ENCODE measurements around the gene EPS8.

EPS8 gene

GRCh38 chr12:15709551-15709950, 79.6 kb downstream of the EPS8 start:
- DNase-seq (ENCODE audit: insufficient read length, low spot score), result no peak
- TF ChIP-seq POLR2A (IDR thresholded peaks at IDR 0.05; ENCODE audit: low read depth, low read length), result no peak
- peak; percentile 43 for FAIRE-seq

- no peak for TF ChIP-seq POLR2A (IDR thresholded peaks at IDR 0.05; ENCODE audit: low read depth, low read length)
- DNase-seq (ENCODE audit: insufficient read length, low spot score) (no peak), FAIRE-seq (no peak)
These were observed 80.7 kb downstream of the EPS8 start for GRCh38 chr12:15708396-15709076.

- peak; percentile 45 for FAIRE-seq
- DNase-seq (ENCODE audit: insufficient read length, low spot score), result no peak
- TF ChIP-seq POLR2A (IDR thresholded peaks at IDR 0.05; ENCODE audit: low read depth, low read length), result no peak
These were observed 81.5 kb downstream of the EPS8 start for GRCh38 chr12:15707516-15708199.

- DNase-seq (ENCODE audit: insufficient read length, low spot score) (no peak), FAIRE-seq (no peak)
- no peak for TF ChIP-seq POLR2A (IDR thresholded peaks at IDR 0.05; ENCODE audit: low read depth, low read length)
These were observed 83.0 kb downstream of the EPS8 start for GRCh38 chr12:15706010-15706676.

GRCh38 chr12:15705606-15706005, 83.6 kb downstream of the EPS8 start:
- no peak for TF ChIP-seq POLR2A (IDR thresholded peaks at IDR 0.05; ENCODE audit: low read depth, low read length)
- FAIRE-seq (peak; percentile 60), DNase-seq (ENCODE audit: insufficient read length, low spot score) (no peak)

- TF ChIP-seq POLR2A (IDR thresholded peaks at IDR 0.05; ENCODE audit: low read depth, low read length), result no peak
- DNase-seq (ENCODE audit: insufficient read length, low spot score) (no peak), FAIRE-seq (no peak)
These were observed 86.9 kb downstream of the EPS8 start for GRCh38 chr12:15702276-15702675.

- no peak for TF ChIP-seq POLR2A (IDR thresholded peaks at IDR 0.05; ENCODE audit: low read depth, low read length)
- FAIRE-seq (peak; percentile 85), DNase-seq (ENCODE audit: insufficient read length, low spot score) (no peak)
These were observed 87.5 kb downstream of the EPS8 start for GRCh38 chr12:15701631-15702156.

- FAIRE-seq (peak; percentile 94), DNase-seq (ENCODE audit: insufficient read length, low spot score) (no peak)
- TF ChIP-seq POLR2A (IDR thresholded peaks at IDR 0.05; ENCODE audit: low read depth, low read length), result no peak
These were observed 88.0 kb downstream of the EPS8 start for GRCh38 chr12:15701206-15701605.

- DNase-seq (ENCODE audit: insufficient read length, low spot score), result peak; percentile 12
- no peak for TF ChIP-seq POLR2A (IDR thresholded peaks at IDR 0.05; ENCODE audit: low read depth, low read length)
- FAIRE-seq, result peak; percentile 98
These were observed 88.6 kb downstream of the EPS8 start for GRCh38 chr12:15700595-15700994.

GRCh38 chr12:15699886-15700285, 89.3 kb downstream of the EPS8 start:
- TF ChIP-seq POLR2A (IDR thresholded peaks at IDR 0.05; ENCODE audit: low read depth, low read length), result no peak
- DNase-seq (ENCODE audit: insufficient read length, low spot score) (no peak), FAIRE-seq (peak; percentile 87)

- FAIRE-seq (peak; percentile 71), DNase-seq (ENCODE audit: insufficient read length, low spot score) (no peak)
- no peak for TF ChIP-seq POLR2A (IDR thresholded peaks at IDR 0.05; ENCODE audit: low read depth, low read length)
These were observed 90.8 kb downstream of the EPS8 start for GRCh38 chr12:15698377-15698871.

GRCh38 chr12:15697201-15697600, 92.0 kb downstream of the EPS8 start:
- no peak for TF ChIP-seq POLR2A (IDR thresholded peaks at IDR 0.05; ENCODE audit: low read depth, low read length)
- no peak for FAIRE-seq

GRCh38 chr12:15693228-15693911, 95.8 kb downstream of the EPS8 start:
- no peak for TF ChIP-seq POLR2A (IDR thresholded peaks at IDR 0.05; ENCODE audit: low read depth, low read length)
- peak; percentile 65 for FAIRE-seq
- no peak for DNase-seq (ENCODE audit: insufficient read length, low spot score)

More at GRCh38 chr12:15697201-15697600, 92.0 kb downstream of the EPS8 start:
- no peak for DNase-seq (ENCODE audit: insufficient read length, low spot score)

- no peak for FAIRE-seq
These were observed 97.8 kb downstream of the EPS8 start for GRCh38 chr12:15691388-15691787.

More at GRCh38 chr12:15691388-15691787, 97.8 kb downstream of the EPS8 start:
- no peak for TF ChIP-seq POLR2A (IDR thresholded peaks at IDR 0.05; ENCODE audit: low read depth, low read length)
- no peak for DNase-seq (ENCODE audit: insufficient read length, low spot score)
